Measurements from ENCODE around the gene CTTN.

DNA sequence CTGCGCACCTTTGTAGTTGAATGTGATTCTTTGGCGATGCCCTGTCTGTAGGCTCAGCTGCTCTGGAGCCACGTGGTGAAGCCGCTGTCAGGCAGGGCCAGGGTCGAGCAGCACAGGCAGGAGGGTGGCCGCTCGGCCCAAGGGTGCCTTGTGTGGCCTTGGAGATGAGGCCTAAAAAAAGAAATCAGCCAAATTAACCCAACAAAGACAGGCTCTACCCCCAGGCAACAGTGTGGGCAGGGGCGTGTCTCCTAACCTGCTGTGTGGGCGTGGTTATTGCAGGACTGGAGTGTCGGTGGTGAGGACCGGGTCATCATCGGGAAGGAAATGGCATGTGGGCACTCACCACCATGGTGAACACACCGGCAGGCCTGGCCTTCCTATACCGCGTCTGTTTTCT is 34.3 kb downstream of the CTTN start:
- TF ChIP-seq, protein P1, sequence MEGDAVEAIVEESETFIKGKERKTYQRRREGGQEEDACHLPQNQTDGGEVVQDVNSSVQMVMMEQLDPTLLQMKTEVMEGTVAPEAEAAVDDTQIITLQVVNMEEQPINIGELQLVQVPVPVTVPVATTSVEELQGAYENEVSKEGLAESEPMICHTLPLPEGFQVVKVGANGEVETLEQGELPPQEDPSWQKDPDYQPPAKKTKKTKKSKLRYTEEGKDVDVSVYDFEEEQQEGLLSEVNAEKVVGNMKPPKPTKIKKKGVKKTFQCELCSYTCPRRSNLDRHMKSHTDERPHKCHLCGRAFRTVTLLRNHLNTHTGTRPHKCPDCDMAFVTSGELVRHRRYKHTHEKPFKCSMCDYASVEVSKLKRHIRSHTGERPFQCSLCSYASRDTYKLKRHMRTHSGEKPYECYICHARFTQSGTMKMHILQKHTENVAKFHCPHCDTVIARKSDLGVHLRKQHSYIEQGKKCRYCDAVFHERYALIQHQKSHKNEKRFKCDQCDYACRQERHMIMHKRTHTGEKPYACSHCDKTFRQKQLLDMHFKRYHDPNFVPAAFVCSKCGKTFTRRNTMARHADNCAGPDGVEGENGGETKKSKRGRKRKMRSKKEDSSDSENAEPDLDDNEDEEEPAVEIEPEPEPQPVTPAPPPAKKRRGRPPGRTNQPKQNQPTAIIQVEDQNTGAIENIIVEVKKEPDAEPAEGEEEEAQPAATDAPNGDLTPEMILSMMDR (IDR thresholded peaks at IDR 0.05), result no peak
- no peak for TF ChIP-seq POLR2A (IDR thresholded peaks at IDR 0.05)
- TF ChIP-seq EP300 (IDR thresholded peaks at IDR 0.05), result no peak

Data from tibial nerve (tissue), 4 donors.